Transverse colon (tissue), 4 donors: Measurements from ENCODE around the gene CTXN2. TPM values are rescaled to one million over a fixed set of nuclear protein-coding genes. Genes with fewer than 3 reads are reported as not detected.
A peak's percentile ranks its signal among the peaks of the same experiment; 100 is the strongest.

ENCODE experiments used
- DNase-seq: peaks from one replicate; pipeline ENCODE4 v3.0.0-alpha.2; 2019
- H3K27ac ChIP-seq, 4 donors: fragments of 200-600 bp; sonication (generic); 2 replicates each; pipeline ENCODE4 v1.5.1; 2016 to 2018; ENCODE audit warnings: inconsistent platforms in 4 of 4
- H3K27me3 ChIP-seq: fragments of 200-600 bp; sonication (generic); 2 replicates; pipeline ENCODE4 v1.5.1; 2017; ENCODE audit warnings: inconsistent platforms
- H3K36me3 ChIP-seq, 4 donors: fragments of 200-600 bp; sonication (generic); 2 replicates each; pipeline ENCODE4 v1.5.1; 2017 to 2019; ENCODE audit warnings: inconsistent platforms in 4 of 4
- H3K4me1 ChIP-seq, 4 donors: fragments of 200-600 bp; sonication (generic); 2 replicates each; pipeline ENCODE4 v1.5.1; 2017 to 2020; ENCODE audit warnings: inconsistent platforms in 4 of 4
- H3K4me3 ChIP-seq, 4 donors: fragments of 200-600 bp; sonication (generic); 1 replicate in 1 of 4; 2 replicates in 3 of 4; pipeline versions ENCODE4 v1.5.1 to v1.6.1; 2017 to 2019; ENCODE audit warnings: inconsistent platforms in 4 of 4
- H3K9me3 ChIP-seq, 2 donors: fragments of 200-600 bp; sonication (generic); 2 replicates each; pipeline ENCODE4 v1.5.1; 2017 to 2019; ENCODE audit warnings: inconsistent platforms in 2 of 2
- CTCF ChIP-seq, 5 experiments: fragments of 200-600 bp in 3 of 5; fragments of 450-650 bp in 2 of 5; sonication (generic) in 3 of 5; IDR thresholded peaks; 1 replicate in 2 of 5; 2 replicates in 3 of 5; pipeline ENCODE4 v1.5.1; 2016 to 2017; ENCODE audit warnings: antibody characterized with exemption in 5 of 5, inconsistent platforms in 3 of 5, mild to moderate bottlenecking in 2 of 5, moderate library complexity in 1 of 5
- EP300 ChIP-seq: sonication (generic); formaldehyde crosslinking; IDR thresholded peaks from one replicate; pipeline ENCODE4 v1.6.1; 2017; ENCODE audit warnings: antibody characterized with exemption, low read depth
- POLR2A ChIP-seq: fragments of 450-650 bp; IDR thresholded peaks from one replicate; pipeline ENCODE4 v1.6.1; 2016; ENCODE audit warnings: antibody characterized with exemption, mild to moderate bottlenecking, moderate library complexity
- POLR2AphosphoS5 ChIP-seq, 3 donors: sonication (generic); formaldehyde crosslinking; IDR thresholded peaks; one replicate each; pipeline ENCODE4 v1.6.1; 2016; ENCODE audit warnings: antibody characterized with exemption in 3 of 3
- WGBS, 2 donors: methylation state at CpG; one replicate each; pipeline ENCODE4 v1.1.5; 2018; ENCODE audit warnings: low coverage in 1 of 2; 5-methylcytosine and 5-hydroxymethylcytosine counted together
- in situ Hi-C, 4 donors: fragments of 200-750 bp; cut with MboI; loops; one replicate each; pipeline versions ENCODE4 v1.15.0 to v1.15.1; 2017; ENCODE audit warnings: low sequenced_read_pairs in 3 of 4, low pct_ligation_motif_present in 1 of 4, low pct_unique_long_range_greater_than_20kb in 1 of 4
- intact Hi-C: fragments of 100-400 bp; cut with DNase I; formaldehyde crosslinking; loops from one replicate; pipeline ENCODE4 v1.15.1; 2023; ENCODE audit warnings: low total_unique reads
- total RNA-seq, 4 donors: library from RNA; depleted of rRNA; stranded (reverse); fragments of >200 nt; gene quantifications; one replicate each; pipeline ENCODE4 v1.1.0, GENCODE V29; 2016

The CTXN2 gene
- total RNA-seq, 4 donors from 2014 or later = not detected

GRCh38 chr15:48242535-48242934 is 51.1 kb downstream of the CTXN2 start:
- 85 to 91% methylated on average over 4 of the region's 4 CpGs for WGBS, 2 donors
- in situ Hi-C loops = loop anchor here in 1 of 4 donors (25.0 kb wide), 1 partner anchor 1030 kb away; no protein-coding TSS in a partner anchor
- no peak overlapping the region for H3K27ac ChIP-seq

GRCh38 chr15:48244921-48245320 is 53.5 kb downstream of the CTXN2 start:
- intact Hi-C loops = no loop called here
- no peak overlapping the region for H3K27ac ChIP-seq
- no peaks in the 10 kb centered on the region for H3K36me3 ChIP-seq
- no peak overlapping the region for H3K4me3 ChIP-seq
- H3K9me3 ChIP-seq = no peaks in the 10 kb centered on the region
- H3K4me1 ChIP-seq = no peaks in the 10 kb centered on the region
- TF ChIP-seq EP300 = no peak
- TF ChIP-seq POLR2AphosphoS5 (IDR thresholded peaks at IDR 0.05) = no peak
- TF ChIP-seq CTCF (IDR thresholded peaks at IDR 0.05) = no peak
- TF ChIP-seq POLR2A = no peak
- 67 to 93% methylated on average over 1 of the region's 1 CpG for WGBS, 2 donors
- in situ Hi-C loops = loop anchor here in 1 of 4 donors (25.0 kb wide), 1 partner anchor 1033 kb away; no protein-coding TSS in a partner anchor
- no peak for DNase-seq
- H3K27me3 ChIP-seq = no peaks in the 10 kb centered on the region

More at GRCh38 chr15:48242535-48242934, 51.1 kb downstream of the CTXN2 start:
- Histone ChIP-seq H3K9me3 (no peaks in the 10 kb centered on the region), H3K4me1 (no peaks in the 10 kb centered on the region), H3K4me3 (no peak overlapping the region), H3K27me3 (no peaks in the 10 kb centered on the region), H3K36me3 (no peaks in the 10 kb centered on the region)
- intact Hi-C loops = no loop called here
- TF ChIP-seq EP300 (no peak), POLR2AphosphoS5 (IDR thresholded peaks at IDR 0.05) (no peak), CTCF (IDR thresholded peaks at IDR 0.05) (no peak), POLR2A (no peak)
- DNase-seq = no peak

GRCh38 chr15:48248414-48248813 is 56.9 kb downstream of the CTXN2 start:
- intact Hi-C loops = no loop called here
- no peaks in the 10 kb centered on the region for H3K9me3 ChIP-seq
- TF ChIP-seq CTCF (IDR thresholded peaks at IDR 0.05) = no peak
- no peaks in the 10 kb centered on the region for H3K27me3 ChIP-seq
- no peak overlapping the region for H3K27ac ChIP-seq
- H3K4me1 ChIP-seq = no peaks in the 10 kb centered on the region
- no peak overlapping the region for H3K4me3 ChIP-seq
- no peak for DNase-seq
- no peaks in the 10 kb centered on the region for H3K36me3 ChIP-seq
- in situ Hi-C loops = loop anchor here in 1 of 4 donors (25.0 kb wide), 1 partner anchor 1036 kb away; no protein-coding TSS in a partner anchor
- 86 to 100% methylated on average over 1 to 5 of the region's 5 CpGs for WGBS, 2 donors

DNA sequence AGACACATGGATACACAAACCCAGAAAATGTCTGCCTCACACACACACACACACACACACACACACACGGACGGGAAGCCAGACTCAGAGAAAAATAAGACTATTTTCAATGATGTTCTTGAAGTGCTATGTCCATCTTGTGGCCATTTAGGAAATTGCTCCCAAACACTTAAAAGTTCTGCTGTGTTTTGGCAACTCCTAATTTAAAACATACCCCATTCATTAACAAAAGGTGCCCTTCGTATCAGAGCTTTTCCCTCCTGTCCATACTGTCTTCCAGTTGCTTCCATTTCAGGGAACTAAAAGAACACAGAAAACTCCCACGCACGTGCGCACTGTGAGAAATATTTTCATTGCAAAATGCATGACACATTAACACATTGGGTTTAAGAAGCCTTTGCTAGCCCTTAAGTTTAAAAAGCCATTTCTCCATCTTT is 59.2 kb downstream of the CTXN2 start:
- in situ Hi-C loops = loop anchor here in 2 of 4 donors (25.0 kb wide), 1 partner anchor 1063 kb away; no protein-coding TSS in a partner anchor
- Histone ChIP-seq H3K4me1 (no peaks in the 10 kb centered on the region), H3K27ac (no peak overlapping the region), H3K9me3 (no peaks in the 10 kb centered on the region), H3K4me3 (no peak overlapping the region), H3K27me3 (no peaks in the 10 kb centered on the region), H3K36me3 (no peaks in the 10 kb centered on the region)
- no peak for TF ChIP-seq POLR2AphosphoS5 (IDR thresholded peaks at IDR 0.05)
- TF ChIP-seq CTCF (IDR thresholded peaks at IDR 0.05) = peak; percentile 46 to 64 (median 55)
- TF ChIP-seq EP300 = no peak
- no peak for TF ChIP-seq POLR2A
- 38 to 42% methylated on average over 6 of the region's 6 CpGs for WGBS, 2 donors
- intact Hi-C loops = no loop called here
- peak; percentile 12 for DNase-seq
